Activated naive CD8-positive, alpha-beta T cell treated with anti-CD3 and anti-CD28 coated beads, Interleukin-2, amount 10 ng/mL, durations not matched to agents 7 days and 5 days (primary cell): ENCODE measurements around the gene LSM3. TPM values are rescaled to one million over a fixed set of nuclear protein-coding genes. Genes with fewer than 3 reads are reported as not detected.

Experiments
- total RNA-seq, 2 experiments: library from RNA; stranded (reverse); gene quantifications; one replicate each; pipeline ENCODE4 v1.2.3, GENCODE V29; 2021

Gene LSM3
- total RNA-seq, 2 experiments from 2014 or later: 14.3 to 14.4 TPM

Other genes starting within 250 kb of the LSM3 start
- gene CHCHD4, start 53.9 kb upstream of the LSM3 start, total RNA-seq: 10 to 100 TPM; 10.1 to 11.9 TPM
- gene TMEM43, start 53.8 kb upstream of the LSM3 start, total RNA-seq: 10 to 100 TPM; 44.4 to 47.0 TPM
- gene XPC, start 216 bp upstream of the LSM3 start, total RNA-seq: 10 to 100 TPM; 53.3 to 56.8 TPM
- 10 to 100 TPM; 39.8 to 42.6 TPM for gene SLC6A6, start 223.8 kb downstream of the LSM3 start, total RNA-seq